ENCODE measurements around the gene KAZN.

KAZN gene

DNA sequence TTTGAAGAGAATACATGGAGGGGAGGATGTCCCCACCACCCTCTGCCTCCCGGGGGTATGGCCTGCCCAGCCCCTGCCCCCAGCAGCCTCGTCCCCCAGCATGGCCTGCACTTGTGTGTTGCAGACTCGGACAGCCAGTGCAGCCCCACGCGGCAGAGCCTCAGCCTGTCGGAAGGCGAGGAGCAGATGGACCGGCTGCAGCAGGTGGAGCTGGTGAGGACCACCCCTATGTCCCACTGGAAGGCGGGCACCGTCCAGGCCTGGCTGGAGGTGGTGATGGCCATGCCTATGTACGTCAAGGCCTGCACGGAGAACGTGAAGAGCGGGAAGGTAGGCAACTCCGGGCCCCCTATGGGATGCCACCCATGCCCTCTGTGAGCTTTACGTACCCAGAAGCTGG, 495.6 kb downstream of the KAZN start:
- DNase-seq (no peak), ATAC-seq (peak; percentile 17)
- no peaks in the 10 kb centered on the region for H3K9me3 Mint-ChIP-seq
- H3K4me3 Mint-ChIP-seq: no peak overlapping the region
- no peaks in the 10 kb centered on the region for H3K36me3 Mint-ChIP-seq (ENCODE audit: low read depth)
- H3K27ac Mint-ChIP-seq: no peak overlapping the region
- H3K4me1 Mint-ChIP-seq: peaks cover 7% of the 10 kb centered on the region
- H3K27me3 Mint-ChIP-seq: peaks cover 8% of the 10 kb centered on the region

DNA sequence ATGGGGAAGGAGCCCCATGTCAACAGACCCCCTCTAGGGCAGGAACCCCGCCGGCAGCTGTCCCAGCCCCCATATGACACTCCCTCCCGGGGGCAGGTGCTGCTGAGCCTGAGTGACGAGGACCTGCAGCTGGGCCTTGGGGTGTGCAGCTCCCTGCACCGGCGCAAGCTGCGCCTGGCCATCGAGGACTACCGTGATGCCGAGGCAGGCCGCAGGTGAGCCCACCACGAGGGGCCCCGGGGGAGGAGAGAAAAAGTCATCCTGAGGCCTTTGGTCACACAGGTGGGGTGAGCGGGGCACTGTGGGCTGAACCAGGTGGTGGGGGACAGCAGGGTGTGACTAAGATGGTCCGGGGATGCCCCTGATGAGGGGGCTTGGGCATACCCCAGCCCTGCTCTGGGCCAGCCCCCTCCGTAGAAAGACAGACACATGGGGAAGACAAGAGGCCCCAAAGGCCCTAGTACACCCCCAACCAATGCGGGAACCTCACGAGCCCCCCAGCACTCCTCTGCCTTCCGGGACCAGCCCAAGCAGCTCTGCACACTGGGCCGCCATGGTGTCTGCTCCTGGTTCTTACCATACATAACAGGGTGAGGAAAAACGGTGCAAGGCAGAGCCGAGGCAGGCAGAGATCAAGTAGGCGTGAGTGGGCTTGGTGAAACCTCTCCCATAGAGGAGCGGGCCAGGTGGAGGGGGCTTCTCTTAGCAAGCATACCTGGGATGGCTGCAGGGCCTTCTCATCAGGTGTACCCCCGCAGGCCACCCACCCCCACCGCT, 496.4 kb downstream of the KAZN start:
- H3K36me3 Mint-ChIP-seq (ENCODE audit: low read depth): no peaks in the 10 kb centered on the region
- no peak for ATAC-seq
- H3K4me3 Mint-ChIP-seq: no peak overlapping the region
- no peak overlapping the region for H3K27ac Mint-ChIP-seq
- no peak for DNase-seq
- H3K4me1 Mint-ChIP-seq: peaks cover 5% of the 10 kb centered on the region
- H3K9me3 Mint-ChIP-seq: no peaks in the 10 kb centered on the region
- peaks cover 16% of the 10 kb centered on the region for H3K27me3 Mint-ChIP-seq

DNA sequence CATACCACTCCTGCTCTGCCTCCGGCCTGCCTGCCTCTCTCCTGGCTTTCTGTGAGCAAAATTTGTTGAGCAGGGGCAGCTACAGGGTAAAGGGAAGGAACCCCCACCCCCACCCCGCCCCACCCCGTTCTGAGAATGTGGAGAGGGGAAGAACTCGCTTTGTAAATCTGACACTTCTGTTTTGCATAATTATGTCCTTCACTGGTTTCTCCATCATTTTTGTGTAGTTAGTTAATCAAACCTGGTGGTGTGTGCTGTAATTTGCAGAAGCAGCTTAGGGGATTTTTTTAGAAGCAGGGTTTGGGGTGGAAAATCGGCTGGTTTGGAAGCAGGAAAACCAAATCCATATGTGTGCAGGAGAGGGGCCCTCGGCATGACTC, 497.0 kb downstream of the KAZN start:
- no peak overlapping the region for H3K4me3 Mint-ChIP-seq
- ATAC-seq (no peak), DNase-seq (no peak)
- H3K9me3 Mint-ChIP-seq: no peaks in the 10 kb centered on the region
- no peak overlapping the region for H3K27ac Mint-ChIP-seq
- H3K27me3 Mint-ChIP-seq: peaks cover 21% of the 10 kb centered on the region
- no peaks in the 10 kb centered on the region for H3K36me3 Mint-ChIP-seq (ENCODE audit: low read depth)
- H3K4me1 Mint-ChIP-seq: peaks cover 6% of the 10 kb centered on the region

DNA sequence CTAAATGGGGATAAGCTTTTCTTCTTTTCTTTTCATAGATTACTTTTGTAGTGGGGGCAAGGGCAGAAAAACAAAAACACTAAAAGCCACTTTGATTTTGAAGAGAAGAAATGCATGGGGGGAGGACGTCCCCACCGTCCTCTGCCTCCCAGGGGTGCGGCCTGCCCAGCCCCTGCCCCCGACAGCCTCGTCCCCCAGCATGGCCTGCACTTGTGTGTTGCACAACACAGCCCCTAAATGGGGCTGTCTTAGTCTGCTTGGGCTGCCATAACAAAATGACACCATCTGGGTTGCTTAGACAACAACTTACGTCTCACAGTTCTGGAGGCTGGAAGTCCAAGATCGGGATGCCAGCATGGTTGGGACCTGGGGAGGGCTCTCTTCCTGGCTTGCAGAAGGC, 497.8 kb downstream of the KAZN start:
- peaks cover 10% of the 10 kb centered on the region for H3K4me1 Mint-ChIP-seq
- H3K27me3 Mint-ChIP-seq: peaks cover 25% of the 10 kb centered on the region
- H3K4me3 Mint-ChIP-seq: no peak overlapping the region
- no peaks in the 10 kb centered on the region for H3K36me3 Mint-ChIP-seq (ENCODE audit: low read depth)
- H3K9me3 Mint-ChIP-seq: no peaks in the 10 kb centered on the region
- no peak overlapping the region for H3K27ac Mint-ChIP-seq
- DNase-seq: no peak
- no peak for ATAC-seq

DNA sequence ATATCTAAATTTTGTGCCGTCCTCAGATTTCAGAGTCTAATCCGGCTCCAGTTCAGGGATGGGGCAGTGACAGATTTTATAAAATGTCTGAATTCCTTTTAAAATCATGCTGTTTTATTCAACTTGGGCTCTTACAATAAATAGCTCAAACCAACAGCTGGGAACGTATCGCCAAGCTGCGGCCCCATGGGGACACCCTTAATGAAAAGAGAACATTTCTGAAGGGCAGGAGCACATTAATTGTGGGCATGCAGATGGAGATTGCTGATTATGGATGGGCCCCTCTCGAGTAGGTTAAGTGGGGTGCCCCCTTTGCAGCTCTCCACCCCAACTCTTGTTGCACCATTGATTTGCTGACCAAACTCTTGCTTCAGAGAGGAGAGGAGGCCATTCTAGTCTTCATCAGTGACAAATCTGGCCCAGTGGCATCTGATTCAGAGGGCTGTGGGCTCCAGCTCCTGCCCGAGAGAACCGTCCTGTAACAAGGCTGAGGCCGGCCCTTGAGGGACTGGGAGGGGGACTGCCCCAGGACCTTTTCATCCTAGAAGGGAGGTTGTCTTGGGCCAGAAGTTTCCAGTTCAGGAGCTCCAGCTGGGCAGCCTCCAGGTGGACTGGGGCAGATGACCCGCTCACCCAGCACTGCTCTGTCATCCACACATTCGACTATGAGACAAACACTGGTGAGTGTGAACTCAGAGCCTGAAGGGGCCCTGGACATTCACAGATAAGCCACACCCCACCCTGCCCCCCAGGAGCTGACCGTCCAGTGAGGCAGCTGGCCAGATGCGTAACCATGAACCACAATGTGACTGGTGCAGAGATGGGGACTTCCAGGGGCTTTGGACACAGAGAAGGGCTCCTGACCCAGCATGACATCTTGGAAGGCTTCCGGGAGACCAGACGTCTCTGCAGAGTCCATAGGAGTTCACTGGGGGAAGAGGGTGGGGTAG, 500.0 kb downstream of the KAZN start:
- DNase-seq: no peak
- Mint-ChIP-seq H3K4me1 (peaks cover 11% of the 10 kb centered on the region), H3K4me3 (no peak overlapping the region), H3K36me3 (ENCODE audit: low read depth) (no peaks in the 10 kb centered on the region), H3K9me3 (no peaks in the 10 kb centered on the region), H3K27ac (no peak overlapping the region), H3K27me3 (peaks cover 32% of the 10 kb centered on the region)
- ATAC-seq: no peak

DNA sequence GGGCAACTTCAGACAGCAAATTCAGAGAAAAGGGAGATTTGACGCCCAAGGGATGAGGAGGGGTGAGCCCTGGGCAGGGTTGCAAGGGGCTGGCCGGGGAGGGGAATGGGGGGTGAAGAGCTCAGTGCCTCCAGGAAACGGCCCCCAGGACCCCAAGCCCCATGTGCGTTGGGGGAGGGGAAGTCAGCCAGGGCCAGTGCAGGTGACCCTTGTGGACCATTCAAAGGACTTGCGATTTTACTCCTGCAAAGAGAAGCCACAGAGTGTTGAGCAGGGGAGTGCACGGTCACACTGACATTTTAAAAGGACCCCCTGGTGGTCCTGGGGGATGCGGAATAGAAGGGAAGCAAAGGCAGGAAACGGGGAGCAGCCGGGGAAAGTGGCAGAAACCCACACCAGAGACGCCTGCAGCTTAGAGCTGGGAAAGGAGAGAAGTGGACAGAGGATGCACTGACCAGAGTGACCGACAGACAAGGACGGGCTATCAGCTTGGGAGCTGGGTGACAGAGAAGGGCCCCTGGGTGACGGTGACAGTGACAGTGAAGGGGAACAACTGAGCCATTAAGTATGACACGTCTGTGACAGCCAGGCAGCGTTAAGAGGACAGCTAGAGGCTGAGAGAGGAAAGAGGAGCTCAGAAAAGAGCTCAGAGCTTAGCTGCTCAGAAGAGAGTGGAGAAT, 501.1 kb downstream of the KAZN start:
- no peak for ATAC-seq
- no peaks in the 10 kb centered on the region for H3K36me3 Mint-ChIP-seq (ENCODE audit: low read depth)
- peaks cover 32% of the 10 kb centered on the region for H3K27me3 Mint-ChIP-seq
- no peak for DNase-seq
- H3K27ac Mint-ChIP-seq: no peak overlapping the region
- H3K4me3 Mint-ChIP-seq: no peak overlapping the region
- no peaks in the 10 kb centered on the region for H3K9me3 Mint-ChIP-seq
- H3K4me1 Mint-ChIP-seq: peaks cover 11% of the 10 kb centered on the region

DNA sequence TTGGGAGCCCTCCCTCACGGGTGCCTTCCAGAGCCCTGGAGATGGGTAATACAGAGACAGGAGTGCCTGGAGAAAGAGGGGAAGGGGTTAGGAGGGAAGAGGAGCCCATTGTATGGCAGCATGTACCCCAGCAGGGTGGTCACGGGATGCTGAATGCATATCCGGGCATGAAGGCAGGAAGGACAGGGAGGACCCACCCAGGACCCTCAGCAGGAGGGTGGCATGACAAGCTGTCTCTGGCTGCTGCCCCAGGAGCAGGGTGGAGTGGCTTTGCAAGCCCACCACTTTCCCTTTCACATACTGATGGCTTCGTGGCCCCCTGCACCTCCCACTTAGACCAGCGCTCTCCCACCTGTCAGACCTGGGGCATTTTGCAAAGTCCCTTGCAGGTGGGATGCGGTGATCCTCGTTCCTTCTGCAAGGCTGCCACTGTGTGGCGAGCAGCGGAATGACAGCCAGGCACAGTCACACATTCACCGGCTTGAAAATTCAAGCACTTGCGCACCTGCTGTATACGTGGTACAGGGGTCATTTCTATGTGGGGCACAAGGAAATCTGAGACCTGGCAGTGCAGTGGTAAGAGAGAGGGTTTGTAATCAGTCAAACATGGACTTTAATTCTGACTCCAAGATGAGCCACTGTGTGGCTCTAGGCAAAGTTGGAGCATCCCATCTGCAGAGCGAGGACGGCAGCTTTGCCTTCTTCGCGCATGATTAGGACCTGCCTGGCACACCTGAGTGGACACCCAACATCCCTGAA, 501.8 kb downstream of the KAZN start:
- no peak overlapping the region for H3K4me3 Mint-ChIP-seq
- ATAC-seq: peak; percentile 55
- peaks cover 35% of the 10 kb centered on the region for H3K27me3 Mint-ChIP-seq
- no peaks in the 10 kb centered on the region for H3K9me3 Mint-ChIP-seq
- H3K27ac Mint-ChIP-seq: no peak overlapping the region
- peaks cover 11% of the 10 kb centered on the region for H3K4me1 Mint-ChIP-seq
- no peaks in the 10 kb centered on the region for H3K36me3 Mint-ChIP-seq (ENCODE audit: low read depth)
- DNase-seq: peak; percentile 55

DNA sequence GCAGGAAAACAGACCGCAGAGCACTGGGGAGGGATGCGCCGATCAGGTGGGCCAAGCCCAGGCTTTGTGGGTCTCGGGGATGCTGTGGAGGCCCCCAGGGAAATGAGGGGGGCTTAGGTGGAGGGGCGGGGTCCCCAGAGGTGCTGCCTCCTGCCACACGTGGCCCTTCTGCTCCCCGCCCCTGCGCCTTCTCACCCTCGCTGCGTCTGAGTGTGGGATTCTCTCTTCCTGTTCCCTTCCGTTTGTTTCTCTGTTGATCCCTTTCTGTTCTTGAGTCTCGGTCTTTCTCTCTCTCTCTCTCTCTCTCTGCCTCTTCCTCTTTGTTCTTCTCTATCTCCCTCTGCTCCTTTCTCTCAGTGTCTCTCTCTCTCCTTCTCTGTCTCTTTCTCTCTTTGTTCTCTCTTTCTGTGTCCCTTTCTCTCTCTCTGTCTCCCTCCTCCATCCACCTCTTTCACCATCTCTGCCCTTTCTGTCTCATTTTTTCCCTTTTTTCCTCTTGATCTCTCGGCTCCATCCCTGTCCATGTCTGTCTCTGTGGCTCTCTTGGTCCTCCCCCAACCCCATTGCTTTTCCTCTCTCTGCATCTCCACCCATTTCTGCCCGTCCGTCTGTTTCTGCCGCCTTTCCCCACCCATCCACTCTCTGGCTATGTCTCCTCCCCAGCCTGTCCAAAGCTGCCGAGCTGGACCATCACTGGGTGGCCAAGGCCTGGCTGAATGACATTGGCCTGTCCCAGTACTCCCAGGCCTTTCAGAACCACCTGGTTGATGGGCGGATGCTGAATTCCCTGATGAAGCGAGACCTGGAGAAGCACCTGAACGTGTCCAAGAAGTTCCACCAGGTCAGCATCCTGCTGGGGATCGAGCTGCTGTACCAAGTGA, 502.6 kb downstream of the KAZN start:
- no peaks in the 10 kb centered on the region for H3K36me3 Mint-ChIP-seq (ENCODE audit: low read depth)
- H3K4me1 Mint-ChIP-seq: peaks cover 9% of the 10 kb centered on the region
- no peak for ATAC-seq
- peaks cover 35% of the 10 kb centered on the region for H3K27me3 Mint-ChIP-seq
- no peak overlapping the region for H3K27ac Mint-ChIP-seq
- DNase-seq: no peak
- H3K4me3 Mint-ChIP-seq: no peak overlapping the region
- H3K9me3 Mint-ChIP-seq: no peaks in the 10 kb centered on the region

DNA sequence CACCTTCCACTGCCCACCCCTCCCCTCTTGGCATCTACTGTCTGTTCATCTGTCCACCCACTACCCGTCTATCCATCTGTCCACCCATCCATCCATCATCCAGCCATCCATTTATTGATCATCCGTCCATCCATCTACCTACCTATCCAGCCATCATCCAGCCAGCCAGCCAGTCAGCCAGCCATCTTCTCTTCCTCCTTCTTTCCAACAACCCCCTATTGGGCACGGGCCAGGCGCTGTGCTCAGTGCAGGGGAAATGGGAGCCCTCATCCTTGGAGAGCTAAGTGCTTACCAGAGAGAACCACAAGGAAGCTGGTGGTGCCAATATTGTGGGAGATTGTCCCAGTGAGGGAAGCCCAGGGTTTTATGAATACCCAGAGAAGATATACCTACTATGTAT, 503.3 kb downstream of the KAZN start:
- no peaks in the 10 kb centered on the region for H3K36me3 Mint-ChIP-seq (ENCODE audit: low read depth)
- H3K9me3 Mint-ChIP-seq: no peaks in the 10 kb centered on the region
- no peak overlapping the region for H3K27ac Mint-ChIP-seq
- ATAC-seq (no peak), DNase-seq (no peak)
- peaks cover 9% of the 10 kb centered on the region for H3K4me1 Mint-ChIP-seq
- H3K27me3 Mint-ChIP-seq: peaks cover 38% of the 10 kb centered on the region
- no peak overlapping the region for H3K4me3 Mint-ChIP-seq

DNA sequence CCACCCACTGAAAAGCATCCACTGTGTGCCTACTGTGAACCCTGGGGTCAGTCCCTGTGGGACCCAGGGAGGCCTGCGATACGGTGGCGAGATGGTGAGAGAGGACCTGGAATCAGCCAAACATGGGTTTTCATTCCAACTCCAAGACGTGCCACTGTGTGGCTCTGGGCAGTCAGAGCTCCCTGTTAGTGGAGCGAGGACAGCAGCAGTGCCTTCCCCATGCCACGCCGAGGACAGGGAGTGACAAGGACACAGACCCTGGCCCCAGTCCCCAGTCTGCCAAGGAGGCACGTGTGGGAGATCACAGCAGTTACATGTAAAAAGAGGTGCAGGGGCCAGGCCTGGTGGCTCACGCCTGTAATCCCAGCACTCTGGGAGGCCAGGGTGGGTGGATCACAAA, 504.2 kb downstream of the KAZN start:
- ATAC-seq (no peak), DNase-seq (no peak)
- Mint-ChIP-seq H3K9me3 (no peaks in the 10 kb centered on the region), H3K4me3 (no peak overlapping the region), H3K27me3 (peaks cover 39% of the 10 kb centered on the region), H3K27ac (no peak overlapping the region), H3K4me1 (peaks cover 9% of the 10 kb centered on the region), H3K36me3 (ENCODE audit: low read depth) (no peaks in the 10 kb centered on the region)

DNA sequence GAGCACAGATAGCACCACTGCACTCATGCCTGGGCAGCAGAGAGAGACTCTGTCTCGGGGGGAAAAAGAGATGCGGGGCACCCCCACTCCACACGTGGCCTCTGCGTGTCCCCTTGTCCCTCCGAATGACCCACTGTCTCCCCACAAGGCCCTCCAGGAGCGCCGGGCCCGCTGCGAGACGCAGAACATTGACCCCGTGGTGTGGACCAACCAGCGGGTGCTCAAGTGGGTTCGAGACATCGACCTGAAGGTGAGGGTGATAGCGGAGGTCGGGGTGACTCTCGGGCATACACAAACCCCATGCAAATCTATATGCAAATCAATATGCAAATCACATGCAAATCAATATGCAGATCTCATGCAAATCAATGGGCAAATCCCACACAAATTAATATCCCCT, 504.7 kb downstream of the KAZN start:
- no peak for ATAC-seq

DNA sequence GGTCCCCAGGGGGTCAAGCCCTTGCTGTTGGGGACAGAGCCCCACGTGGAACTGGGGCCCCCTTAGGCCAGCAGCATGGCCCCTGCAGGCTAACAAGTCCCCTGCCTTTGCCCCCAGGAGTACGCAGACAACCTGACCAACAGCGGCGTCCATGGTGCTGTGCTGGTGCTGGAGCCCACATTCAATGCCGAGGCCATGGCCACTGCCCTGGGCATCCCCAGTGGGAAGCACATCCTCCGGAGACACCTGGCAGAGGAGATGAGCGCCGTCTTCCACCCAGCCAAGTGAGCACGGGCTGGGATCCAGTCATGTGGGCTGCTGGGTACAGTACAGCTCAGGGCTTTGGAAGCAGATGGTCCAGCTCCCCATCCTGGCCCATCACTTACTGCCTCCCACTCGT, 505.4 kb downstream of the KAZN start:
- no peak for ATAC-seq
- H3K4me3 Mint-ChIP-seq: no peak overlapping the region

More for the DNA sequence above, 504.7 kb downstream of the KAZN start:
- H3K9me3 Mint-ChIP-seq: no peaks in the 10 kb centered on the region
- peaks cover 9% of the 10 kb centered on the region for H3K4me1 Mint-ChIP-seq
- H3K4me3 Mint-ChIP-seq: no peak overlapping the region
- H3K27ac Mint-ChIP-seq: no peak overlapping the region
- peaks cover 39% of the 10 kb centered on the region for H3K27me3 Mint-ChIP-seq
- DNase-seq: no peak
- no peaks in the 10 kb centered on the region for H3K36me3 Mint-ChIP-seq (ENCODE audit: low read depth)

DNA sequence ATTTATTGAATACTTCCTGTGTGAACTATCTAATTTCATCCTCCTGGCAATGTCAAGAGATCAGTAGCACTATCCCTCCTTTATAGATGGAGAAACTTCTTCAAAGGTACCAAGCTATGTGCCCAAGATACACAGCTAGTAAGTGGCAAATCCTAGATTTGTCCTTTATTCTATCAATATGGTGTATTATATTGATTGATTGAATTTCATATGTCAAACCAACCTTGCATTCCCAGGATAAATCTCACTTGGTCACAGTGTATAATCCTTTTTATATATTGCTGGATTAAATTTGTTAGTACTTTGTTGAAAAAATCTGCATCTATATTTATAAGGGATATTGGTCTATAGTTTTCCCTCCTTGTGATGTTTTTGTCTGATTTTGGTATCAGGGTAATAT, 506.3 kb downstream of the KAZN start:
- Mint-ChIP-seq H3K4me1 (peaks cover 9% of the 10 kb centered on the region), H3K9me3 (no peaks in the 10 kb centered on the region), H3K27me3 (peaks cover 30% of the 10 kb centered on the region), H3K27ac (no peak overlapping the region), H3K4me3 (no peak overlapping the region), H3K36me3 (ENCODE audit: low read depth) (no peaks in the 10 kb centered on the region)
- ATAC-seq (no peak), DNase-seq (no peak)

More for the DNA sequence above, 505.4 kb downstream of the KAZN start:
- DNase-seq: no peak
- Mint-ChIP-seq H3K36me3 (ENCODE audit: low read depth) (no peaks in the 10 kb centered on the region), H3K4me1 (peaks cover 9% of the 10 kb centered on the region), H3K27ac (no peak overlapping the region), H3K27me3 (peaks cover 38% of the 10 kb centered on the region), H3K9me3 (no peaks in the 10 kb centered on the region)

All from activated naive CD8-positive, alpha-beta T cell treated with anti-CD3 and anti-CD28 coated beads, Interleukin-2, amount 50 U/mL, for 24 hours (primary cell).